ENCODE data around the gene GDF7. TPM values are rescaled to one million over a fixed set of nuclear protein-coding genes. Genes with fewer than 3 reads are reported as not detected.
"Not testable (repeated sequence)": the region's sequence is repeated elsewhere in the genome, so short reads cannot be mapped to it uniquely, and the experiment has no call there.

The GDF7 gene
- total RNA-seq, 4 donors from 2014 or later: 0.12 to 1.1 (median 0.25) TPM

DNA sequence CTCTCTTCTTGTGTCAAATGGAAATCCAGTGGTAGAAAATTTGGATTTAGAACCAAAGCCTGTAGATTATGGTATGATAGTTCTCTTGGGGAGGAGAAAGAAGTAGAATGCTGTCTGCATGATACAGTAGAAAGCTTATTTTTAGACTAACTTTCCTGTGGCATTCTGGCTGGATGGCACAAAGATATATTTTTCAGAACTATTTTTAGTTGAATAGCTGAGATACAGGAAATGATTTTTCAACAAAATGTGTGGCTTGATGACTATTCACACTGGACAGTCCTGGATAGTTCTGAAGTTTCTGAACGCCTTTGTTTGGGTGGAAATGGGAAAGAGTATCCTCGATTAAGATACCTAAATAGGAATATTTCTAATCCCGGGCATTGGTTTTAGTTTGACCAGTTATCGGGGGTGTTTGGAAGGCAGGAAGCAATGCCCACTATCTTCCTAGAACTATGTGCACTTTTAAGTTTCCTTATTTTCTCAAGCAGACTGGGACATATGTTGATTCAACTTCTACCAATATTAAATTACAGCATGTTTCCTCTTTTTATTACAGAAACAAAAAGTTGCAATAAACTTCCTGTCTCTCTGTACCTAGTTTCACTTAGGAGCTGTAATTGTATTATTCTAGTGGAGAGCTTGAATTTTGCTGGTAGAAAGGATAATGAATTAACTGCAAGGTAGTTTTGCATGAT, 32.1 kb downstream of the GDF7 start:
- DNase-seq (ENCODE audit: low spot score): no peak
- no peak for ATAC-seq (ENCODE audit: low FRiP score)
- TF ChIP-seq, protein P1, sequence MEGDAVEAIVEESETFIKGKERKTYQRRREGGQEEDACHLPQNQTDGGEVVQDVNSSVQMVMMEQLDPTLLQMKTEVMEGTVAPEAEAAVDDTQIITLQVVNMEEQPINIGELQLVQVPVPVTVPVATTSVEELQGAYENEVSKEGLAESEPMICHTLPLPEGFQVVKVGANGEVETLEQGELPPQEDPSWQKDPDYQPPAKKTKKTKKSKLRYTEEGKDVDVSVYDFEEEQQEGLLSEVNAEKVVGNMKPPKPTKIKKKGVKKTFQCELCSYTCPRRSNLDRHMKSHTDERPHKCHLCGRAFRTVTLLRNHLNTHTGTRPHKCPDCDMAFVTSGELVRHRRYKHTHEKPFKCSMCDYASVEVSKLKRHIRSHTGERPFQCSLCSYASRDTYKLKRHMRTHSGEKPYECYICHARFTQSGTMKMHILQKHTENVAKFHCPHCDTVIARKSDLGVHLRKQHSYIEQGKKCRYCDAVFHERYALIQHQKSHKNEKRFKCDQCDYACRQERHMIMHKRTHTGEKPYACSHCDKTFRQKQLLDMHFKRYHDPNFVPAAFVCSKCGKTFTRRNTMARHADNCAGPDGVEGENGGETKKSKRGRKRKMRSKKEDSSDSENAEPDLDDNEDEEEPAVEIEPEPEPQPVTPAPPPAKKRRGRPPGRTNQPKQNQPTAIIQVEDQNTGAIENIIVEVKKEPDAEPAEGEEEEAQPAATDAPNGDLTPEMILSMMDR (IDR thresholded peaks at IDR 0.05): no peak

DNA sequence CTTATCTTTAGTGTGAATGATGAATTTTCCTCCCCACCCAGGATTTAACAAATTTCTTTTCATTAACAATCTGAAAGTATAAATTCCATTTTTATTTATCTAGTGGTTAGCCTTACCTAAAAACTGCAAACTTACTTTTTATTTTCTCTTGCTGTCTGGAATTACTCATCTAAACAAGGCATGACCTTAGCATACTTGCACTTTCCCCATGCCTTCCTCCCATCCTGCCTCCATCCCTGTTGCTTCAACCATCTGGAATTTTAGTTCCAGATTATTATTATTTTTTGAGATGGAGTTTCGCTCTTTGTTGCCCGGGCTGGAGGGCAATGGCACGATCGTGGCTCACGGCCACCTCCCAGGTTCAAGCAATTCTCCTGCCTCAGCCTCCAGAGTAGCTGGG, 35.6 kb downstream of the GDF7 start:
- TF ChIP-seq, protein P1 (IDR thresholded peaks at IDR 0.05): no peak
- ATAC-seq (ENCODE audit: low FRiP score) (no peak), DNase-seq (ENCODE audit: low spot score) (no peak)

DNA sequence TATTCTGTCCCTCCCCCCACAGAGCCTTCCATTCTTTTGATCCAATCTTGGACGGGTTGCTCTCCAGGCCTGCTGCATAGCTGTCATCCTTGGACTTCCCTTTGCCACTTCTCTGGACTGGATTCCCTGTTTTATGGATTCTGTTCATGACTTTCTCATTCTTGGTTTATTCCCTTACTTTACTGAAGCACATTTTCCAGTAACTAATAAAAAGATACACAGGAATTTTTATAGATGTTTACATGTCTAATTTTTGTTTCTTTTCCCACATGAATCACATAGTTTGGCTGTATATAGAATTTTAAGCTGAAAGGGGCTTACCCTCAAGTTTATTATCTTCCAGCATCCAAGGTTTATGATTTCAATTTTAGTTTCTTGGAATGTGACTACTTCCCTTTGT, 37.9 kb downstream of the GDF7 start:
- TF ChIP-seq, protein P1 (IDR thresholded peaks at IDR 0.05): no peak
- no peak for DNase-seq (ENCODE audit: low spot score)
- ATAC-seq (ENCODE audit: low FRiP score): no peak

DNA sequence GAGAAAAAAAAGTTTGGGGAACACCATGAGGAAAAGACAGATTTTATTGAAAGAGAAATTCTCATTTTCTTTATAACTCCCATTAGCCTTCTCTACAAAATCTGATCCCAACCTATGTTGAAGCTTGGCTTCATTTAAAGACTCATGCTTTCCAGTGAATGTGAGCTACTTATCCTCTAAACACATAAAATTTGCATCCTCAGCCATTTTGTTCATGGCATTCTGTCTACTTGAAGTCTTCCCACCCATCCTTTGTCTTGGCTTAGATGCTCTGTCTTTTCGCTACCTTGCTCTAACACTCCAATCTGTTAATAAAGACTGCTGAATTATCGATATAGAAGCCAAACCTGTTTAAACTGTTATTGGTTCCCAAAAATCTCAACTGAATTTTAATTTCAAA, 39.3 kb downstream of the GDF7 start:
- no peak for ATAC-seq (ENCODE audit: low FRiP score)

DNA sequence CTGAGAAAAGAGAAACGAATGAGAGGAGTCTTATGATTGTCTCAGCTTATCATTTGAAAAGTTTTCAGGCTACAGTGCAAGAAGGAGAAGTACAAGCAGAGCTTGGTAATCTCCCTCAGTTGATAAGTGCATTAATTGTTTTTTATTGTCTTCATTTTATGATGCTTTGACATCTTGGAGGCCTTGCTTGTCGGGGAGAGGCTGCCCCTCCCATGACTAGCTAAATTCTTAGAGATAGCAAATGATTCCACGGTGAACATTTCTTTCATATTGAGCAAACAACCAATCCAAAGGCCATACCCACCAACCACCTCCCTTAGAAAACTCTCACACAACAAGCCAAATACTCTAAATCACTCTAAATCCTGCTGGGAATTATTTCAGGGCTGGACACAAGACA, 39.8 kb downstream of the GDF7 start:
- TF ChIP-seq, protein P1 (IDR thresholded peaks at IDR 0.05): no peak
- no peak for ATAC-seq (ENCODE audit: low FRiP score)
- no peak for DNase-seq (ENCODE audit: low spot score)

More for the DNA sequence above, 39.3 kb downstream of the GDF7 start:
- no peak for DNase-seq (ENCODE audit: low spot score)
- TF ChIP-seq, protein P1 (IDR thresholded peaks at IDR 0.05): no peak

DNA sequence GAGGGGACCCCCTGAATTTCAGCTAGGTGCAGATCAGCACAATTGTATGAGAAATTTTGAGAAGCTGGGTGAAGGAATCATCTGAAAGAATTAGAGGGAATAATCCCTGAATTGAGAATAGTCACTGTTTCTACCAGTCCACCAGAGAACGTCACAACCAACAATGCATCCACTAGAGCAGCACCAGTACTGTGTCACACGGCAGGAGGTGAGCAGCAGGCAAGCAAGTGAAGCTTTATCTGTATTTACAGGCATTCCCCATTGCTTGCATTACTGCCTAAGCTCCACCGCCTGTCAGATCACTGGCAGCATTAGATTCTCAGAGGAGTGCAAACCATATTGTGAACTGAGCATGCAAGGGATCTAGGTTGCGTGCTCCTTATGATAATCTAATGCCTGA, 40.7 kb downstream of the GDF7 start:
- TF ChIP-seq, protein P1 (IDR thresholded peaks at IDR 0.05): no peak
- ATAC-seq (ENCODE audit: low FRiP score): no peak

DNA sequence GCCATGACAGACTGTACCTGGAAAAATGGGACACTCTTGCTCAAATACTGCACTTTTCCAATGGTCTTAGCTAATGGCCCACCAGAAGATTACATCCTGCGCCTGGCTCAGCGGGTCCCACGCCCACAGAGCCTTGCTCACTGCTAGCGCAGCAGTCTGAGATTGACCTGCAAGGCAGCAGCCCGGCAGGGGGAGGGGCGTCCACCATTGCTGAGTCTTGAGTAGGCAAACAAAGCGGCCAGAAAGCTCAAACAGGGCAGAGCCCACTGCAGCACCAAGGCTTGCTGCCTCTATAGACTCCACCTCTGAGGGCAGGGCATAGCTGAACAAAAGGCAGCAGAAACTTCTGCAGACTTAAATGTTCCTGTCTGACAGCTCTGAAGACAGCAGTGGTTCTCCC, 44.7 kb downstream of the GDF7 start:
- not testable (repeated sequence) for ATAC-seq (ENCODE audit: low FRiP score); DNase-seq (ENCODE audit: low spot score)

More for the DNA sequence above, 40.7 kb downstream of the GDF7 start:
- DNase-seq (ENCODE audit: low spot score): no peak

DNA sequence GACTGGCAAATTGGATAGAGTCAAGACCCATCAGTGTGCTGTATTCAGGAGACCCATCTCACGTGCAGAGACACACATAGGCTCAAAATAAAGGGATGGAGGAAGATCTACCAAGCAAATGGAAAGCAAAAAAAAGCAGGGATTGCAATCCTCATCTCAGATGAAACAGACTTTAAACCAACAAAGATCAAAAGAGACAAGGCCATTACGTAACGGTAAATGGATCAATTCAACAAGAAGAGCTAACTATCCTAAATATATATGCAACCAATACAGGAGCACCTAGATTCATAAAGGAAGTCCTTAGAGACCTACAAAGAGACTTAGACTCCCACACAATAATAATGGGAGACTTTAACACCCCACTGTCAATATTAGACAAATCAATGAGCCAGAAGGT, 46.6 kb downstream of the GDF7 start:
- ATAC-seq (ENCODE audit: low FRiP score); DNase-seq (ENCODE audit: low spot score): not testable (repeated sequence)

DNA sequence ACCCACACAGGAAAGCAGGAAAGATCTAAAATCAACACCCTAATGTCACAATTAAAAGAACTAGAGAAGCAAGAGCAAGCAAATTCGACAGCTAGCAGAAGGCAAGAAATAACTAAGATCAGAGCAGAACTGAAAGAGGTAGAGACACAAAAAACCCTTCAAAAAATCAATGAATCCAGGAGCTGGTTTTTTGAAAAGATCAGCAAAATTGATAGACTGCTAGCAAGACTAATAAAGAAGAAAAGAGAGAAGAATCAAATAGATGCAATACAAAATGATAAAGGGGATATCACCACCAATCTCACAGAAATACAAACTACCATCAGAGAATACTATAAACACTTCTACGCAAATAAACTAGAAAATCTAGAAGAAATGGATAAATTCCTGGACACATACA, 47.5 kb downstream of the GDF7 start:
- ATAC-seq (ENCODE audit: low FRiP score); DNase-seq (ENCODE audit: low spot score): not testable (repeated sequence)

DNA sequence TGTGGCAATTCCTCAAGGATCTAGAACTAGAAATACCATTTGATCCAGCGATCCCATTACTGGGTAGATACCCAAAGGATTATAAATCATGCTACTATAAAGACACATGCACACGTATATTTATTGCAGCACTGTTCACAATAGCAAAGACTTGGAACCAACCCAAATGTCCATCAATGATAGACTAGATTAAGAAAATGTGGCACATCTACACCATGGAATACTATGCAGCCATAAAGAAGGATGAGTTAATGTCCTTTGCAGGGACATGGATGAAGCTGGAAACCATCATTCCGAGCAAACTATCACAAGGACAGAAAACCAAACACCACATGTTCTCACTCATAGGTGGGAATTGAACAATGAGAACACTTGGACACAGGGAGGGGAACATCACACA, 49.2 kb downstream of the GDF7 start:
- not testable (repeated sequence) for DNase-seq (ENCODE audit: low spot score); ATAC-seq (ENCODE audit: low FRiP score)

Measured in omental fat pad (tissue), 4 donors.